MM.1S (cell line): ENCODE results near the gene CTAG2.

Source experiments
- DNase-seq: peaks from one replicate; pipeline ENCODE4 v3.0.0-alpha.2; 2015
- H2AFZ ChIP-seq: fragments of 300-600 bp; sonication (generic); 2 replicates; pipeline ENCODE4 v1.6.0; 2016; ENCODE audit warnings: antibody characterized with exemption, low read length
- H3F3A ChIP-seq: fragments of 300-600 bp; sonication (generic); 2 replicates; pipeline ENCODE4 v1.6.1; 2016; ENCODE audit warnings: mild to moderate bottlenecking, antibody characterized with exemption, low read length, moderate library complexity, mixed read lengths; ENCODE audit not compliant: insufficient read depth
- H3K27ac ChIP-seq: fragments of 300-600 bp; sonication (generic); 2 replicates; pipeline ENCODE4 v1.5.1; 2016; ENCODE audit warnings: mild to moderate bottlenecking, low read length
- H3K27me3 ChIP-seq: fragments of 300-600 bp; sonication (generic); replicated peaks from 2 replicates; pipeline ENCODE4 v1.6.0; 2016; ENCODE audit warnings: low read length; ENCODE audit not compliant: insufficient read depth
- H3K36me3 ChIP-seq: fragments of 300-600 bp; sonication (generic); replicated peaks from 2 replicates; pipeline ENCODE4 v1.6.1; 2016; ENCODE audit warnings: mild to moderate bottlenecking, low read length, mixed read lengths; ENCODE audit not compliant: insufficient read depth
- H3K4me1 ChIP-seq: fragments of 300-600 bp; sonication (generic); 2 replicates; pipeline ENCODE4 v1.6.1; 2016; ENCODE audit warnings: low read length, mixed read lengths
- H3K4me2 ChIP-seq: fragments of 300-600 bp; sonication (generic); 2 replicates; pipeline ENCODE4 v1.6.0; 2016; ENCODE audit warnings: low read depth, low read length
- H3K4me3 ChIP-seq: fragments of 300-600 bp; sonication (generic); 2 replicates; pipeline ENCODE4 v1.5.1; 2016; ENCODE audit warnings: low read length, mixed read lengths
- H3K79me2 ChIP-seq: fragments of 300-600 bp; sonication (generic); 2 replicates; pipeline ENCODE4 v1.6.1; 2016; ENCODE audit warnings: mixed run types, low read length, mixed read lengths
- H3K9ac ChIP-seq: fragments of 300-600 bp; sonication (generic); 2 replicates; pipeline ENCODE4 v1.6.1; 2016; ENCODE audit warnings: low read length, mixed read lengths
- H3K9me2 ChIP-seq: fragments of 300-600 bp; sonication (generic); replicated peaks from 2 replicates; pipeline ENCODE4 v1.6.1; 2016; ENCODE audit warnings: mild to moderate bottlenecking, low read length, mixed read lengths; ENCODE audit not compliant: insufficient read depth
- H3K9me3 ChIP-seq: fragments of 300-600 bp; sonication (generic); replicated peaks from 2 replicates; pipeline ENCODE4 v1.6.1; 2016; ENCODE audit warnings: mild to moderate bottlenecking, low read length, mixed read lengths; ENCODE audit not compliant: insufficient read depth
- H4K20me1 ChIP-seq: fragments of 300-600 bp; sonication (generic); 2 replicates; pipeline ENCODE4 v1.6.1; 2016; ENCODE audit warnings: mild to moderate bottlenecking, low read length, moderate library complexity, mixed read lengths; ENCODE audit not compliant: insufficient read depth
- EZH2 ChIP-seq: fragments of 300-600 bp; sonication (generic); optimal IDR thresholded peaks from 2 replicates; pipeline ENCODE3; 2017; ENCODE audit warnings: low read depth, mild to moderate bottlenecking, antibody characterized with exemption, low read length, mixed read lengths
- EZH2phosphoT487 ChIP-seq: fragments of 300-600 bp; sonication (generic); IDR thresholded peaks from 2 replicates; pipeline ENCODE4 v1.6.1; 2018; ENCODE audit warnings: antibody characterized with exemption, low read length
- TF ChIP-seq, protein P1 (sequence below): fragments of 300-600 bp; sonication (generic); IDR thresholded peaks from 2 replicates; pipeline ENCODE4 v1.5.1; 2016; ENCODE audit warnings: antibody characterized with exemption, low read length, mixed read lengths

Gene CTAG2

DNA sequence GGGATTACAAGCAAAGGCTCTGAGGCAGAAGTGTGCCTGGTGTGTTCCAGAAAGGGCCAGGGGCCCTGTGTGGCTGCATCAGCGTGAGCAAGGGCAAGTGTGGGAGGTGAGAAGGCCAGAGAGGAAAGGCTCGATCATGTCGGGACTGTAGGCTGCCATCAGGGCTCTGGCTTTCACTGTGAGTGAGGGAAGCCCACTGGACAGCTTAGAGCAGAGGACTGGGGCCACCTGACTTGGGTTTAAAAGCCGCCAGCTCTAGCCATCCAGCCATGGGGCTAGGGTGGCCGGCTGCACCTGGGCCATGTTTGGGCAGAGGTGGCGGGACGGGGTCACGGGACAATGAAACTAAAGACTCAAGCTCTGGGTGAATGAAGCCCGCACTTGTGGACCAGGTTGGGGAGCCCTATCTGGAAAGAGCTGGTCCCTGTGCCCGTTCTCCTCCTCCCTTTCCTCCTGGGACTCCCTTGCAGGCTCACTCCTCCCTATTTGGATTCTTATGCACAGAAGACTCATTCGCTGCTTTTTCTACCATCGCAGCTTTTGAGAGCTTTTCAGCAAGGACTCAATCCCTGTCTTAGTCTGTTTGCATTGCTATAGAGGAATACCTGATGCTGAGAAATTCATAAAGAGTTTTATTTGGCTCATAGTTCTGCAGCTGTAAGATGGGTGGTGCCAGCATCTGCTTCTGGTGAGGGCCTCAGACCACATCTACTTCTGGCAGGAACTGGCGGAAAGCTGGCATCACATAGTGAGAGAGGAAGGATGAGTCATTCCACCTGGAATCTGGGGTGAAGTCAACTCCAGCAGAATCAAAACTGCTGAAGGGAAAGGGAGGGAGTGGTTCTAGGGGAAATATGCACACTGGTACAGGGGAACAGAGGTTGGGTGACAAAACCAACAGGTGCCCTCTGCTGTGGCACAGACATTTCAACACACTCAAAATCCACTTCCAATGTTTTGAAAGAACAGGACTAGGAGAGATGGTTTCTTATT lies 49.6 kb downstream of the CTAG2 start:
- no peak overlapping the region for H2AFZ ChIP-seq
- H3K4me3 ChIP-seq = no peak overlapping the region
- H3K27ac ChIP-seq = no peak overlapping the region
- no peaks in the 10 kb centered on the region for H3K27me3 ChIP-seq
- no peak for TF ChIP-seq EZH2
- TF ChIP-seq, protein P1, sequence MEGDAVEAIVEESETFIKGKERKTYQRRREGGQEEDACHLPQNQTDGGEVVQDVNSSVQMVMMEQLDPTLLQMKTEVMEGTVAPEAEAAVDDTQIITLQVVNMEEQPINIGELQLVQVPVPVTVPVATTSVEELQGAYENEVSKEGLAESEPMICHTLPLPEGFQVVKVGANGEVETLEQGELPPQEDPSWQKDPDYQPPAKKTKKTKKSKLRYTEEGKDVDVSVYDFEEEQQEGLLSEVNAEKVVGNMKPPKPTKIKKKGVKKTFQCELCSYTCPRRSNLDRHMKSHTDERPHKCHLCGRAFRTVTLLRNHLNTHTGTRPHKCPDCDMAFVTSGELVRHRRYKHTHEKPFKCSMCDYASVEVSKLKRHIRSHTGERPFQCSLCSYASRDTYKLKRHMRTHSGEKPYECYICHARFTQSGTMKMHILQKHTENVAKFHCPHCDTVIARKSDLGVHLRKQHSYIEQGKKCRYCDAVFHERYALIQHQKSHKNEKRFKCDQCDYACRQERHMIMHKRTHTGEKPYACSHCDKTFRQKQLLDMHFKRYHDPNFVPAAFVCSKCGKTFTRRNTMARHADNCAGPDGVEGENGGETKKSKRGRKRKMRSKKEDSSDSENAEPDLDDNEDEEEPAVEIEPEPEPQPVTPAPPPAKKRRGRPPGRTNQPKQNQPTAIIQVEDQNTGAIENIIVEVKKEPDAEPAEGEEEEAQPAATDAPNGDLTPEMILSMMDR = no peak
- no peak for TF ChIP-seq EZH2phosphoT487
- H3K36me3 ChIP-seq = no peaks in the 10 kb centered on the region
- H3K9me3 ChIP-seq = no peaks in the 10 kb centered on the region
- peaks cover 5% of the 10 kb centered on the region; the same call in 1 of the 2 replicates for H3K4me1 ChIP-seq
- H3K9me2 ChIP-seq = no peaks in the 10 kb centered on the region
- H3K4me2 ChIP-seq = no peak overlapping the region
- H3K79me2 ChIP-seq = no peaks in the 10 kb centered on the region
- no peaks in the 10 kb centered on the region for H4K20me1 ChIP-seq
- no peak overlapping the region for H3K9ac ChIP-seq
- no peak for DNase-seq
- H3F3A ChIP-seq = no peaks in the 10 kb centered on the region

DNA sequence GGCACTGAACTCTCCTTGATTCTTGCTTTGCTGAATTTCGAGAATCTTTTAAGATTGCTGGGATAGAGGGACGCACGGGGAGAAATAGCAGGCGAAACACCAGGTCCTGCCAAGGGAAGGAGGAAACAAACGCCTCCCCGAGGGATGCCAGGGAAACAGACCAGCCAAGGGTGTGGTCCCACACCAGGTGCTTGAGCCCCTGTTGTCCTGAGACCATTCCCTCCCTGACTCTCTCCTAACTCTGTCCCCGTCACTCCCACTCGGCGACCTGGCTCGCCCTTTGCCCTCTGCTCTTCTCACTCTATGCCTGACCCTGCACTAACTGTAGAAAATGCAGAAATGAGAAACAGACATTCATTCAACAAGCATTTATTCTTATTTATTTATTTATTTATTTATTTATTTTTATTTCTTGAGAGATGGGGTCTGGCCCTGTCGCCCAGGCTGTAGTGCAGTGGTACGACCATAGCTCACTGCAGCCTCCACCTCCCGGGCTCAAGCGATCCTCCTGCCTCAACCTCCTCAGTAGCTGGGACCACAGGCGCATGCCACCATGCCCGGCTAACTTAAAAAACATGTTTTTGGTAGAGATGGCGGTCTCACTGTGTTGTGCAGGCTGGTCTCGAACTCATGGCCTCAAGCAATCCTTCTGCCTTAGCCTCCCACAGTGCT lies 50.5 kb downstream of the CTAG2 start:
- H3K9ac ChIP-seq = no peak overlapping the region

DNA sequence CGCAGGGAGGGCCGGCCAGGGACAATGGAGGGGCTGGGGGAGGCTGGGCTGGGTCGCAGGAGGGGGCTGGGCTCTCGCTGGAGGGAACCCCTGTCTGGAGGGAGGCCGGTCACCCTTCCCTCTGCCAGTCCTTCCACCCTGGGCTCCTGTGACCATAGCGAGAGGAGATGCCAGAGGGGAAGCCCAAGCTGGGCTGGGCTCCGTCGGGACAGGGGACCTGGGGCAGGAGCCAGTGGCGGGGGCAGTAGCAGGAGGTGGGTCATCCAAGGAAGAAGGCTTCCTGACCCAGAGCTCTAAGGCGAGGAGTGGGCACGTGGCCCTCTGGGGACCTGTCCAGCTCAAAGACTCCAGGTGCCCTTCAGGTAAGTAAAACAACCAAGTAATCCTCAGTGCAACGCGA lies 51.2 kb downstream of the CTAG2 start:
- TF ChIP-seq, protein P1 = no peak
- TF ChIP-seq EZH2 = no peak
- TF ChIP-seq EZH2phosphoT487 = no peak
- DNase-seq = no peak
- H3K9me2 ChIP-seq = no peaks in the 10 kb centered on the region
- peaks cover 5% of the 10 kb centered on the region; the same call in 1 of the 2 replicates for H3K4me1 ChIP-seq
- no peak overlapping the region for H3K9ac ChIP-seq
- H3K4me2 ChIP-seq = no peak overlapping the region
- H3F3A ChIP-seq = no peaks in the 10 kb centered on the region
- no peaks in the 10 kb centered on the region for H4K20me1 ChIP-seq
- H3K79me2 ChIP-seq = no peaks in the 10 kb centered on the region
- H3K4me3 ChIP-seq = no peak overlapping the region
- no peaks in the 10 kb centered on the region for H3K36me3 ChIP-seq
- no peak overlapping the region for H2AFZ ChIP-seq
- no peak overlapping the region for H3K27ac ChIP-seq
- H3K9me3 ChIP-seq = no peaks in the 10 kb centered on the region
- H3K27me3 ChIP-seq = no peaks in the 10 kb centered on the region

More for the DNA sequence above, 50.5 kb downstream of the CTAG2 start:
- no peaks in the 10 kb centered on the region for H3K36me3 ChIP-seq
- H3K27ac ChIP-seq = no peak overlapping the region
- H3K4me3 ChIP-seq = no peak overlapping the region
- no peaks in the 10 kb centered on the region for H3K9me2 ChIP-seq
- no peak for DNase-seq
- TF ChIP-seq EZH2 (no peak), EZH2phosphoT487 (no peak)
- TF ChIP-seq, protein P1 = no peak
- no peaks in the 10 kb centered on the region for H3K79me2 ChIP-seq
- H3K4me1 ChIP-seq = peaks cover 5% of the 10 kb centered on the region; the same call in 1 of the 2 replicates
- H3K27me3 ChIP-seq = no peaks in the 10 kb centered on the region
- no peaks in the 10 kb centered on the region for H3K9me3 ChIP-seq
- no peaks in the 10 kb centered on the region for H4K20me1 ChIP-seq
- H2AFZ ChIP-seq = no peak overlapping the region
- H3F3A ChIP-seq = no peaks in the 10 kb centered on the region
- H3K4me2 ChIP-seq = no peak overlapping the region
